WERI-Rb-1 (cell line): Measurements from ENCODE around the gene ALKBH6.

ENCODE experiments used
- DNase-seq: peaks from one replicate; pipeline ENCODE4 v3.0.0-alpha.2; 2020
- H3K27ac ChIP-seq: fragments of 250-450 bp; sonication (Bioruptor Pico); 2 replicates; pipeline ENCODE4 v1.5.1; 2020; ENCODE audit warnings: mild to moderate bottlenecking, moderate library complexity
- H3K27me3 ChIP-seq: fragments of 250-450 bp; sonication (Bioruptor Pico); 2 replicates; pipeline ENCODE4 v1.5.1; 2021; ENCODE audit warnings: mild to moderate bottlenecking, low read depth, moderate library complexity; ENCODE audit not compliant: insufficient read depth, severe bottlenecking
- H3K36me3 ChIP-seq: fragments of 250-450 bp; sonication (Bioruptor Pico); 2 replicates; pipeline ENCODE4 v1.5.1; 2020; ENCODE audit warnings: mild to moderate bottlenecking, moderate library complexity
- H3K4me3 ChIP-seq: 2 replicates; pipeline ENCODE4 v1.5.1; 2011; ENCODE audit warnings: low read depth, mild to moderate bottlenecking, control low read depth, low read length
- H3K9me3 ChIP-seq: fragments of 250-450 bp; sonication (Bioruptor Pico); 2 replicates; pipeline ENCODE4 v1.5.1; 2021; ENCODE audit warnings: mild to moderate bottlenecking, moderate library complexity; ENCODE audit not compliant: severe bottlenecking
- CTCF ChIP-seq: IDR thresholded peaks from 2 replicates; pipeline ENCODE4 v1.5.1; 2011; ENCODE audit warnings: low read depth, mild to moderate bottlenecking, control low read depth, inconsistent platforms, low read length

Gene ALKBH6

GRCh38 chr19:36014012-36014924 is at the start of gene ALKBH6:
ALKBH6 (minus strand) TSS chr19:36014213; CDS start chr19:36013397, 816 bp downstream.
- peaks cover 8% of the 10 kb centered on the region for H3K36me3 ChIP-seq
- H3K27me3 ChIP-seq: no peaks in the 10 kb centered on the region
- peak within 1 kb of the TSS; percentile 75 for H3K4me3 ChIP-seq
- peak; percentile 99 for DNase-seq
- no peaks in the 10 kb centered on the region for H3K9me3 ChIP-seq
- H3K27ac ChIP-seq: peak within 1 kb of the TSS; percentile 73
- no peak for TF ChIP-seq CTCF

- no peaks in the 10 kb centered on the region for H3K27me3 ChIP-seq
- no peaks in the 10 kb centered on the region for H3K9me3 ChIP-seq
- DNase-seq: no peak
- H3K27ac ChIP-seq: no peak overlapping the region
- no peak for TF ChIP-seq CTCF
- H3K36me3 ChIP-seq: peaks cover 58% of the 10 kb centered on the region
- H3K4me3 ChIP-seq: no peak overlapping the region
These were observed 47.4 kb upstream of the ALKBH6 start for GRCh38 chr19:36061367-36061766.

GRCh38 chr19:36060430-36060829 is 46.4 kb upstream of the ALKBH6 start:
- Histone ChIP-seq H3K9me3 (no peaks in the 10 kb centered on the region), H3K36me3 (peaks cover 50% of the 10 kb centered on the region), H3K4me3 (no peak overlapping the region), H3K27me3 (no peaks in the 10 kb centered on the region), H3K27ac (no peak overlapping the region)
- TF ChIP-seq CTCF: peak; percentile 86
- peak; percentile 52 for DNase-seq

GRCh38 chr19:36059180-36059910 is 45.3 kb upstream of the ALKBH6 start:
- no peaks in the 10 kb centered on the region for H3K27me3 ChIP-seq
- DNase-seq: peak; percentile 71
- peaks cover 42% of the 10 kb centered on the region for H3K36me3 ChIP-seq
- TF ChIP-seq CTCF: no peak
- no peak overlapping the region for H3K27ac ChIP-seq
- no peaks in the 10 kb centered on the region for H3K9me3 ChIP-seq
- no peak overlapping the region for H3K4me3 ChIP-seq

GRCh38 chr19:36058481-36059179 is 44.6 kb upstream of the ALKBH6 start:
- Histone ChIP-seq H3K27ac (no peak overlapping the region), H3K9me3 (no peaks in the 10 kb centered on the region), H3K4me3 (no peak overlapping the region), H3K27me3 (no peaks in the 10 kb centered on the region), H3K36me3 (peaks cover 38% of the 10 kb centered on the region)
- TF ChIP-seq CTCF: no peak
- no peak for DNase-seq
